WTC11 (cell line): ENCODE results near the gene DBN1. TPM values are rescaled to one million over a fixed set of nuclear protein-coding genes. Genes with fewer than 3 reads are reported as not detected.

Source experiments
- ATAC-seq: fragments of 200-7000 bp; cut with Tn5 transposase; 2 replicates; pipeline ENCODE4 v1.10.0; 2021; ENCODE audit warnings: mild to moderate bottlenecking, moderate library complexity
- CTCF ChIA-PET: fragments of 300-600 bp; sonication (Branson Sonifier 250); formaldehyde crosslinking; loops from one replicate; lab custom pipeline; 2021; ENCODE audit warnings: antibody characterized with exemption; lab: Charles Lee
- POLR2A ChIA-PET: fragments of 350-600 bp; sonication (Branson Sonifier 250); formaldehyde crosslinking; loops from one replicate; lab custom pipeline; 2021; ENCODE audit warnings: antibody characterized with exemption; lab: Charles Lee
- DNase-seq: peaks from one replicate; pipeline ENCODE4 v3.0.0; 2021; ENCODE audit warnings: low spot score
- H3K27ac Mint-ChIP-seq: 2 replicates; pipeline ENCODE4 v1.8.0; 2021; ENCODE audit warnings: mixed read lengths
- H3K27me3 Mint-ChIP-seq: 2 replicates; pipeline ENCODE4 v1.8.0; 2021; ENCODE audit warnings: low read depth, mild to moderate bottlenecking, moderate library complexity, mixed read lengths
- H3K36me3 Mint-ChIP-seq: 2 replicates; pipeline ENCODE4 v1.8.0; 2021; ENCODE audit warnings: mixed read lengths
- H3K4me1 Mint-ChIP-seq: 2 replicates; pipeline ENCODE4 v1.8.0; 2022; ENCODE audit warnings: mixed read lengths
- H3K4me3 Mint-ChIP-seq: 2 replicates; pipeline ENCODE4 v1.8.0; 2021; ENCODE audit warnings: mild to moderate bottlenecking, moderate library complexity, mixed read lengths
- H3K9me3 Mint-ChIP-seq: 2 replicates; pipeline ENCODE4 v1.8.0; 2021; ENCODE audit warnings: mixed read lengths
- ATF1 ChIP-seq: sonication (generic); formaldehyde crosslinking; IDR thresholded peaks from 2 replicates; pipeline ENCODE4 v1.8.1; 2023; ENCODE audit warnings: mild to moderate bottlenecking, moderate library complexity, missing genetic modification reagents
- ATF6 ChIP-seq: sonication (generic); formaldehyde crosslinking; IDR thresholded peaks from 2 replicates; pipeline ENCODE4 v1.8.1; 2023; ENCODE audit warnings: mild to moderate bottlenecking, missing genetic modification reagents
- CREM ChIP-seq: sonication (generic); formaldehyde crosslinking; IDR thresholded peaks from 2 replicates; pipeline ENCODE4 v1.8.1; 2022; ENCODE audit warnings: mild to moderate bottlenecking, missing genetic modification reagents, moderate library complexity
- E2F5 ChIP-seq: sonication (generic); formaldehyde crosslinking; IDR thresholded peaks from 2 replicates; pipeline ENCODE4 v1.8.1; 2022; ENCODE audit warnings: mild to moderate bottlenecking, moderate library complexity, missing genetic modification reagents
- ESRRA ChIP-seq: sonication (generic); formaldehyde crosslinking; IDR thresholded peaks from 2 replicates; pipeline ENCODE4 v1.8.1; 2022; ENCODE audit warnings: mild to moderate bottlenecking, missing genetic modification reagents, borderline replicate concordance
- ETV6 ChIP-seq: sonication (generic); formaldehyde crosslinking; IDR thresholded peaks from 2 replicates; pipeline ENCODE4 v1.8.1; 2022; ENCODE audit warnings: mild to moderate bottlenecking, missing genetic modification reagents
- FOXK1 ChIP-seq: sonication (generic); formaldehyde crosslinking; IDR thresholded peaks from 2 replicates; pipeline ENCODE4 v1.8.0; 2022; ENCODE audit warnings: mild to moderate bottlenecking, moderate library complexity, missing genetic modification reagents
- FOXP4 ChIP-seq: sonication (generic); formaldehyde crosslinking; IDR thresholded peaks from 2 replicates; pipeline ENCODE4 v1.8.0; 2022; ENCODE audit warnings: mild to moderate bottlenecking, missing genetic modification reagents
- JUN ChIP-seq: sonication (generic); formaldehyde crosslinking; IDR thresholded peaks from 2 replicates; pipeline ENCODE4 v1.8.0; 2023; ENCODE audit warnings: mild to moderate bottlenecking, missing genetic modification reagents
- MAX ChIP-seq: sonication (generic); formaldehyde crosslinking; IDR thresholded peaks from 2 replicates; pipeline ENCODE4 v1.8.0; 2022; ENCODE audit warnings: mild to moderate bottlenecking, missing genetic modification reagents
- RELA ChIP-seq: sonication (generic); formaldehyde crosslinking; IDR thresholded peaks from 2 replicates; pipeline ENCODE4 v1.8.1; 2022; ENCODE audit warnings: missing genetic modification reagents, mild to moderate bottlenecking, borderline replicate concordance
- TEAD4 ChIP-seq: sonication (generic); formaldehyde crosslinking; IDR thresholded peaks from 2 replicates; pipeline ENCODE4 v1.8.0; 2022; ENCODE audit warnings: mild to moderate bottlenecking, missing genetic modification reagents
- USF1 ChIP-seq: sonication (generic); formaldehyde crosslinking; IDR thresholded peaks from 2 replicates; pipeline ENCODE4 v1.8.0; 2022; ENCODE audit warnings: mild to moderate bottlenecking, missing genetic modification reagents
- ZBTB21 ChIP-seq: sonication (generic); formaldehyde crosslinking; IDR thresholded peaks from 2 replicates; pipeline ENCODE4 v1.8.1; 2023; ENCODE audit warnings: mild to moderate bottlenecking, missing genetic modification reagents, borderline replicate concordance
- ZNF121 ChIP-seq: sonication (generic); formaldehyde crosslinking; IDR thresholded peaks from 2 replicates; pipeline ENCODE4 v1.8.0; 2023; ENCODE audit warnings: missing genetic modification reagents
- ZNF138 ChIP-seq: sonication (generic); formaldehyde crosslinking; conservative IDR thresholded peaks from 2 replicates; pipeline ENCODE4 v1.8.1; 2022; ENCODE audit warnings: mild to moderate bottlenecking, moderate library complexity, missing genetic modification reagents
- ZNF423 ChIP-seq: fragments of 250-450 bp; sonication (Bioruptor Pico); IDR thresholded peaks from 2 replicates; pipeline ENCODE4 v2.1.2; 2022; ENCODE audit warnings: mild to moderate bottlenecking, moderate library complexity
- ZNF512 ChIP-seq: sonication (generic); formaldehyde crosslinking; IDR thresholded peaks from 2 replicates; pipeline ENCODE4 v1.8.1; 2022; ENCODE audit warnings: missing genetic modification reagents, borderline replicate concordance
- total RNA-seq: library from RNA; stranded (reverse); gene quantifications from 3 replicates; pipeline ENCODE4 v1.2.3, GENCODE V29; 2021

DBN1 gene
- total RNA-seq, 1 experiment from 2014 or later: 288 TPM

- DNase-seq (no peak), ATAC-seq (no peak)
- H3K36me3 Mint-ChIP-seq: peaks cover 36% of the 10 kb centered on the region
- no peak overlapping the region for H3K4me3 Mint-ChIP-seq
- H3K27me3 Mint-ChIP-seq: no peaks in the 10 kb centered on the region
- no peak overlapping the region for H3K27ac Mint-ChIP-seq
- POLR2A ChIA-PET: no interaction called here
- peaks cover 7% of the 10 kb centered on the region for H3K4me1 Mint-ChIP-seq
- CTCF ChIA-PET: interaction anchor here (15.8 kb wide), 1 partner anchor 45 kb away, joined by 171 read pairs; no protein-coding TSS in a partner anchor
- H3K9me3 Mint-ChIP-seq: peaks cover 4% of the 10 kb centered on the region
- no peak for TF ChIP-seq ESRRA (CRISPR knock-in tag)
- no peak for TF ChIP-seq ZBTB21 (CRISPR knock-in tag)
- no peak for TF ChIP-seq FOXP4
- TF ChIP-seq FOXK1 (CRISPR knock-in tag): no peak
- no peak for TF ChIP-seq E2F5 (CRISPR knock-in tag)
- no peak for TF ChIP-seq ETV6 (CRISPR knock-in tag)
- TF ChIP-seq TEAD4 (CRISPR knock-in tag): no peak
- TF ChIP-seq, all 79 proteins: peak for 0
These were observed 38.3 kb downstream of the DBN1 start for GRCh38 chr5:177434942-177435738.

- TF ChIP-seq ZNF121: no peak
- no peak for TF ChIP-seq ZNF138
- no peak for TF ChIP-seq JUN (CRISPR knock-in tag)
- TF ChIP-seq ATF1: no peak
- no peak for TF ChIP-seq USF1 (CRISPR knock-in tag)
- TF ChIP-seq RELA (CRISPR knock-in tag): no peak
- TF ChIP-seq ZNF423 (CRISPR knock-in tag): no peak
- TF ChIP-seq ZNF512 (CRISPR knock-in tag): no peak
- TF ChIP-seq MAX (CRISPR knock-in tag): no peak
- TF ChIP-seq CREM (CRISPR knock-in tag): no peak
- TF ChIP-seq ATF6 (CRISPR knock-in tag): no peak
- no peaks in the 10 kb centered on the region for H3K27me3 Mint-ChIP-seq
- H3K4me1 Mint-ChIP-seq: no peaks in the 10 kb centered on the region
- ATAC-seq (no peak), DNase-seq (no peak)
- ChIA-PET POLR2A (no interaction called here), CTCF (no interaction called here)
- H3K4me3 Mint-ChIP-seq: no peak overlapping the region
- no peak overlapping the region for H3K27ac Mint-ChIP-seq
- H3K36me3 Mint-ChIP-seq: peaks cover 30% of the 10 kb centered on the region
- H3K9me3 Mint-ChIP-seq: no peaks in the 10 kb centered on the region
These were observed 39.0 kb downstream of the DBN1 start for GRCh38 chr5:177434437-177434836.
